OCI-LY1 (cell line): ENCODE results near the gene NEAT1.
A peak's percentile ranks its signal among the peaks of the same experiment; 100 is the strongest.

Source experiments
- H2AFZ ChIP-seq: fragments of 200-600 bp; sonication (generic), shearing (Covaris generic); 2 replicates; pipeline ENCODE4 v1.6.0; 2014; ENCODE audit warnings: antibody characterized with exemption, mild to moderate bottlenecking, low read length
- H3F3A ChIP-seq: fragments of 200-600 bp; sonication (generic), shearing (Covaris generic); 2 replicates; pipeline ENCODE4 v1.6.0; 2014; ENCODE audit warnings: mild to moderate bottlenecking, antibody characterized with exemption, low read length, moderate library complexity; ENCODE audit not compliant: insufficient read depth
- H3K27ac ChIP-seq: fragments of 200-600 bp; sonication (generic); 2 replicates; pipeline ENCODE4 v1.5.1; 2014; ENCODE audit warnings: low read length, mixed run types, mild to moderate bottlenecking, low read depth; ENCODE audit not compliant: poor library complexity, severe bottlenecking
- H3K27me3 ChIP-seq: fragments of 200-600 bp; sonication (generic); 2 replicates; pipeline ENCODE4 v1.6.0; 2014; ENCODE audit warnings: antibody characterized with exemption, mild to moderate bottlenecking, low read length, moderate library complexity; ENCODE audit not compliant: insufficient read depth
- H3K36me3 ChIP-seq: fragments of 200-600 bp; sonication (generic); 2 replicates; pipeline ENCODE4 v1.6.1; 2014; ENCODE audit warnings: mild to moderate bottlenecking, antibody characterized with exemption, low read length, moderate library complexity, mixed read lengths; ENCODE audit not compliant: insufficient read depth
- H3K4me1 ChIP-seq: fragments of 200-600 bp; sonication (generic); 2 replicates; pipeline ENCODE4 v1.5.1; 2014; ENCODE audit warnings: mild to moderate bottlenecking, low read length, moderate library complexity; ENCODE audit not compliant: insufficient read depth, severe bottlenecking
- H3K4me2 ChIP-seq: fragments of 200-600 bp; sonication (generic), shearing (Covaris generic); 2 replicates; pipeline ENCODE4 v1.6.1; 2014; ENCODE audit warnings: low read length
- H3K4me3 ChIP-seq: fragments of 200-600 bp; sonication (generic); 2 replicates; pipeline ENCODE4 v1.5.1; 2014; ENCODE audit warnings: low read length, low read depth, mild to moderate bottlenecking, mixed read lengths; ENCODE audit not compliant: poor library complexity, severe bottlenecking
- H3K79me2 ChIP-seq: fragments of 200-600 bp; shearing (Covaris generic); 2 replicates; pipeline ENCODE4 v1.6.1; 2016; ENCODE audit warnings: mixed run types, low read length, mixed read lengths; ENCODE audit not compliant: insufficient read depth
- H3K9ac ChIP-seq: fragments of 200-600 bp; sonication (generic), shearing (Covaris generic); 2 replicates; pipeline ENCODE4 v1.6.1; 2014; ENCODE audit warnings: mild to moderate bottlenecking, low read length, mixed read lengths
- H3K9me2 ChIP-seq: fragments of 200-600 bp; sonication (generic), shearing (Covaris generic); 2 replicates; pipeline ENCODE4 v1.6.1; 2014; ENCODE audit warnings: low read depth, mild to moderate bottlenecking, low read length, mixed read lengths
- H3K9me3 ChIP-seq: fragments of 200-600 bp; shearing (Covaris generic); 2 replicates; pipeline ENCODE4 v1.6.1; 2014; ENCODE audit warnings: low read length, mixed read lengths
- H4K20me1 ChIP-seq: fragments of 200-600 bp; sonication (generic), shearing (Covaris generic); 2 replicates; pipeline ENCODE4 v1.6.0; 2016; ENCODE audit warnings: mild to moderate bottlenecking, low read length; ENCODE audit not compliant: insufficient read depth
- EZH2 ChIP-seq: fragments of 200-600 bp; sonication (generic), shearing (Covaris generic); IDR thresholded peaks from 2 replicates; pipeline ENCODE4 v1.8.0; 2017; ENCODE audit warnings: borderline replicate concordance, mixed run types, mild to moderate bottlenecking, antibody characterized with exemption, low read length, moderate library complexity, mixed read lengths
- TF ChIP-seq, protein P1 (sequence below): fragments of 200-600 bp; sonication (generic), shearing (Covaris generic); IDR thresholded peaks from 2 replicates; pipeline ENCODE4 v1.5.1; 2017; ENCODE audit warnings: mild to moderate bottlenecking, antibody characterized with exemption, low read length, moderate library complexity, mixed read lengths

NEAT1 gene

DNA sequence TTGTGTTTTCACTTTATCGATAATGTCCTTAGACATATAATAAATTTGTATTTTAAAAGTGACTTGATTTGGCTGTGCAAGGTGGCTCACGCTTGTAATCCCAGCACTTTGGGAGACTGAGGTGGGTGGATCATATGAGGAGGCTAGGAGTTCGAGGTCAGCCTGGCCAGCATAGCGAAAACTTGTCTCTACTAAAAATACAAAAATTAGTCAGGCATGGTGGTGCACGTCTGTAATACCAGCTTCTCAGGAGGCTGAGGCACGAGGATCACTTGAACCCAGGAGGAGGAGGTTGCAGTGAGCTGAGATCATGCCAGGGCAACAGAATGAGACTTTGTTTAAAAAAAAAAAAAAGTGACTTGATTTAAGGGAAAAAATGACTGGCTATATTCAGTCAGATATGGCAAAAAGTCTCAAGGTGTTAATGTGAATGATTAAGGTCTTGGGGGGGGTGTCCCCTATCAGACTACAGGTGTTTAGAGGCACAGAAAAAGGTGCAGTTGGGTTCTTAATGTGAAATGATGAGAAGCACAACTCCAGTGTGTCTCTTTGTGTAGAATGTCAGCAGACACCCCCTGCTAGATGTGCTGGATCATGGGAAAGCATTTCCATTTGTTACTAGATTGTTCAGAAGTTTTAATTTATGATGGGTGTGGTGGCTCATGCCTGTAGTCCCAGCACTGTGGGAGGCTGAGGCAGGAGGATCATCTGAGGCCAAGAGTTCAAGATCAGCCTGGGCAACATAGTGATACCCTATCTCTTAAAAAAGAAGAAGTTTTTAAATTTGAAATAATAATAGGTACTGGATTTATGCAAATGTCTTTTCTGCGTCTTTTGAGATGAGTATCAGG lies 17.0 kb downstream of the NEAT1 start:
- H3K36me3 ChIP-seq = peaks cover 52% of the 10 kb centered on the region
- no peaks in the 10 kb centered on the region for H3K27me3 ChIP-seq
- no peak overlapping the region for H3K9ac ChIP-seq
- H3K79me2 ChIP-seq = 0 out of 2 replicates have a peak, but pooled peaks cover 14% of the 10 kb centered on the region
- no peaks in the 10 kb centered on the region for H3K9me2 ChIP-seq
- H3K27ac ChIP-seq = peak overlapping the region; percentile 94
- H2AFZ ChIP-seq = no peak overlapping the region
- TF ChIP-seq, protein P1, sequence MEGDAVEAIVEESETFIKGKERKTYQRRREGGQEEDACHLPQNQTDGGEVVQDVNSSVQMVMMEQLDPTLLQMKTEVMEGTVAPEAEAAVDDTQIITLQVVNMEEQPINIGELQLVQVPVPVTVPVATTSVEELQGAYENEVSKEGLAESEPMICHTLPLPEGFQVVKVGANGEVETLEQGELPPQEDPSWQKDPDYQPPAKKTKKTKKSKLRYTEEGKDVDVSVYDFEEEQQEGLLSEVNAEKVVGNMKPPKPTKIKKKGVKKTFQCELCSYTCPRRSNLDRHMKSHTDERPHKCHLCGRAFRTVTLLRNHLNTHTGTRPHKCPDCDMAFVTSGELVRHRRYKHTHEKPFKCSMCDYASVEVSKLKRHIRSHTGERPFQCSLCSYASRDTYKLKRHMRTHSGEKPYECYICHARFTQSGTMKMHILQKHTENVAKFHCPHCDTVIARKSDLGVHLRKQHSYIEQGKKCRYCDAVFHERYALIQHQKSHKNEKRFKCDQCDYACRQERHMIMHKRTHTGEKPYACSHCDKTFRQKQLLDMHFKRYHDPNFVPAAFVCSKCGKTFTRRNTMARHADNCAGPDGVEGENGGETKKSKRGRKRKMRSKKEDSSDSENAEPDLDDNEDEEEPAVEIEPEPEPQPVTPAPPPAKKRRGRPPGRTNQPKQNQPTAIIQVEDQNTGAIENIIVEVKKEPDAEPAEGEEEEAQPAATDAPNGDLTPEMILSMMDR = no peak
- no peak for TF ChIP-seq EZH2
- no peaks in the 10 kb centered on the region; the same call in 1 of the 2 replicates for H4K20me1 ChIP-seq
- peaks cover 71% of the 10 kb centered on the region for H3K4me1 ChIP-seq
- no peaks in the 10 kb centered on the region for H3F3A ChIP-seq
- peak overlapping the region; percentile 34; the same call in 1 of the 2 replicates for H3K4me2 ChIP-seq
- H3K4me3 ChIP-seq = no peak overlapping the region
- no peaks in the 10 kb centered on the region for H3K9me3 ChIP-seq

DNA sequence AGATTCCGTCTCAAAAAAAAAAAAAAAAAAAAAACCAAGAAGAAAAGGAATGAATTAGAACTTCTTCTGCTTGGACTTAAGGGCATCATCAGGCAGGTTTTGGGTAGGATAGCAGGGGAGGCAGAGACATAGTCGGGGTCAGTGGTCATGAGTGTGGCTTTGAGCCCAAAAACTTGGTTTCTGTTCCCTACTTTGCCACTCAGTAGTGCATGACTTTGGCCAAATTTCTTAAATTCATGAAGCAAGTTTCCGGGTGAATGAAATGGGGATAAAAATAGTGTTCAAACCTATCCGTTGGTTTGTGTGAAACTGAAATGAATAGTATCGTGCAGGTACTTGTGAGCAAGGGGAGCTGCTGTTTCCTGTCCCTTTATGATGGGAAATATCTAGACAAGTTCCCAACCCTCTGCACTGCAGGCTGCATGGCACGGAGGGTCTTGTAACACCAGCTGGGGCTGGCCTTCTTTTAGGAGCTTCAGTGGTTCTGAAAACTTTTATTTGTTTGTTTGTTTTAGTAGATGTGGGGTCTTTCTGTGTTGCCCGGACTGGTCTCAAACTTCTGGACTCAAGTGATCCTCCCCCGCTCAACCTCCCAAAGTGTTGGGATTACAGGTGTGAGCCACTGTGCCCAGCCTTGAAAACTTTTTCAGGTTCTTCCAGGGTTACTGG lies 18.4 kb downstream of the NEAT1 start:
- peaks cover 69% of the 10 kb centered on the region for H3K4me1 ChIP-seq
- no peaks in the 10 kb centered on the region for H3K9me2 ChIP-seq
- peaks cover 43% of the 10 kb centered on the region for H3K36me3 ChIP-seq
- H3K27ac ChIP-seq = peak overlapping the region; percentile 94
- H3K4me2 ChIP-seq = peak overlapping the region; percentile 34
- TF ChIP-seq EZH2 = no peak
- TF ChIP-seq, protein P1 = no peak
- peak overlapping the region; percentile 18; the same call in 1 of the 2 replicates for H3K9ac ChIP-seq
- no peak overlapping the region for H2AFZ ChIP-seq
- H3K27me3 ChIP-seq = no peaks in the 10 kb centered on the region
- peak overlapping the region; percentile 12 for H3K4me3 ChIP-seq
- H3K79me2 ChIP-seq = 0 out of 2 replicates have a peak, but pooled peaks cover 8% of the 10 kb centered on the region
- no peaks in the 10 kb centered on the region; the same call in 1 of the 2 replicates for H4K20me1 ChIP-seq
- no peaks in the 10 kb centered on the region for H3F3A ChIP-seq
- H3K9me3 ChIP-seq = no peaks in the 10 kb centered on the region

DNA sequence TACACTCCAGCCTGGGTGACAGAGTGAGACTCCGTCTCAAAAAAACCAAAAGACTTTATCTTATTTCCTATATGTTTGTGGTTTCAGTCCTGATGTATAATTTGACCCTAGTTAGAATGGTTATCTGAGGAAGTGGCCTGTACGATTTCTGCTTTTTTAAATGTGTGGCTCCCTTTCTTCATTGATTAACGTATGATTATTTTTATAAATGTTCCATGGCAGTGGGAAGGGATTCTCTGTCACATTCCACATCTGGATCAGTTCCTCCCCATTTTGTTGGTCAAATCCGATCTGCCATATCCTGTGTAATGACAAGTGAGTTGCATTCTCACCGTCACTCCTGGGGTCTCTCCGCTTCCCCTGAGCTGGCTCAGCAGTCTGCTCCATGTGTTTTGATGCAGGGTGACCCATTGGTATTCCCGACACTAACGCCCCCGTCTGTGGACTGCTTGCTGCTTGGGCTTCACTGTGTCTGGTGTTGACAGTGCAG lies 20.3 kb downstream of the NEAT1 start:
- no peaks in the 10 kb centered on the region for H3K9me2 ChIP-seq
- H3F3A ChIP-seq = no peaks in the 10 kb centered on the region
- peak overlapping the region; percentile 57 for H3K4me2 ChIP-seq
- H3K27ac ChIP-seq = peak overlapping the region; percentile 94
- H3K9ac ChIP-seq = peak overlapping the region; percentile 49; the same call in 1 of the 2 replicates
- H3K4me1 ChIP-seq = peaks cover 69% of the 10 kb centered on the region
- H4K20me1 ChIP-seq = no peaks in the 10 kb centered on the region; the same call in 1 of the 2 replicates
- H3K4me3 ChIP-seq = peak overlapping the region; percentile 31
- H3K27me3 ChIP-seq = no peaks in the 10 kb centered on the region
- H3K36me3 ChIP-seq = peaks cover 33% of the 10 kb centered on the region
- H3K9me3 ChIP-seq = no peaks in the 10 kb centered on the region
- 0 out of 2 replicates have a peak, but pooled peaks cover 5% of the 10 kb centered on the region for H3K79me2 ChIP-seq
- TF ChIP-seq, protein P1 = no peak
- H2AFZ ChIP-seq = no peak overlapping the region
